ENCODE results near the gene SERPINI2. TPM values are rescaled to one million over a fixed set of nuclear protein-coding genes. Genes with fewer than 3 reads are reported as not detected.

SERPINI2 gene
- total RNA-seq, 1 experiment from 2014 or later: 0.22 TPM

DNA sequence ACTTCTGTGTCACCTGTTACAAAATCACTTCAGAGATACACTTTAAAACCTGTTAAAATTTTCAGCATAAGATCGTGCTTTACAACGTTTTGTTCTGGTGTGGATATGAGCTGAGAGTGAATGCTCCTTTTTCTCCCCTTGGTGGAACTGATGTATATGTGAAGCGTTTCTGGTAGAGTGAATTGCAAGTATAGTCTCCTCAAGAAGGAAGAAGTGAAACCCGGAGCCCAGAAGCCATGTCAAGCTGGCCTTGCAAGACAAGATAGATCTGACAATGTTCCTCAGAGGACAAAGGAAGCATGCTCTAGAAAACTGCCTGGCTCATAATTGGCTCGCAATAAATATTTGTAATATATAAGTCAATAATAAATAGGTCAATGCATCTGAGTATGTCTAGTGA is 23.6 kb downstream of the SERPINI2 start:
- Histone ChIP-seq H3K23me2 (ENCODE audit: insufficient read length, low read depth, low read length, poor library complexity, severe bottlenecking) (no peaks in the 10 kb centered on the region), H3K9me3 (ENCODE audit: control insufficient read depth, low read depth, low read length) (no peaks in the 10 kb centered on the region), H4K20me1 (ENCODE audit: control insufficient read depth, insufficient read depth, insufficient read length) (no peaks in the 10 kb centered on the region), H3K4me2 (ENCODE audit: insufficient read depth, insufficient read length, low read length) (no peak overlapping the region), H2BK20ac (ENCODE audit: low read depth, low read length, poor library complexity, severe bottlenecking) (no peak overlapping the region), H2BK120ac (ENCODE audit: low read depth, low read length, poor library complexity, severe bottlenecking) (no peak overlapping the region), H3K23ac (ENCODE audit: insufficient read length, low read depth, low read length) (no peak overlapping the region), H4K91ac (ENCODE audit: insufficient read length, low read depth, low read length) (no peak overlapping the region), H2AK5ac (ENCODE audit: insufficient read length, low read length) (no peak overlapping the region), H4K8ac (replicated peaks; ENCODE audit: insufficient read length, low read depth, low read length) (no peak overlapping the region), H2BK12ac (ENCODE audit: insufficient read length, low read depth, low read length) (no peak overlapping the region), H3K4me1 (ENCODE audit: insufficient read depth, low read length) (peaks cover 3% of the 10 kb centered on the region; the same call in 1 of the 2 replicates), H2BK5ac (ENCODE audit: insufficient read length, low read length) (no peak overlapping the region), H3T11ph (ENCODE audit: low read length) (no peak overlapping the region), H3K18ac (ENCODE audit: insufficient read length, low read depth, low read length) (no peak overlapping the region), H3K14ac (ENCODE audit: insufficient read depth, low read length) (no peak overlapping the region), H3K9ac (ENCODE audit: extremely low read depth, insufficient read length, low read length) (no peak overlapping the region), H4K5ac (ENCODE audit: insufficient read length, low read depth, low read length) (no peak overlapping the region), H2AFZ (ENCODE audit: low read length) (no peak overlapping the region), H3K56ac (ENCODE audit: insufficient read length, low read depth, low read length) (no peak overlapping the region), H3K79me1 (ENCODE audit: insufficient read depth, low read depth, low read length, poor library complexity, severe bottlenecking) (no peaks in the 10 kb centered on the region), H3K27ac (ENCODE audit: insufficient read length, low read depth, low read length) (no peak overlapping the region), H3K27me3 (ENCODE audit: insufficient read depth, low read length) (no peaks in the 10 kb centered on the region), H3K79me2 (ENCODE audit: insufficient read depth, low read length) (no peaks in the 10 kb centered on the region), H3K4ac (ENCODE audit: low read depth, low read length) (no peak overlapping the region), H2BK15ac (ENCODE audit: low read depth, low read length) (no peak overlapping the region)
- H3K27ac Mint-ChIP-seq: no peak overlapping the region
- H3K9me3 Mint-ChIP-seq: no peaks in the 10 kb centered on the region
- no peak for DNase-seq
- H3K4me1 Mint-ChIP-seq: peaks cover 41 to 43% of the 10 kb centered on the region in 2 experiments
- H3K4me3 Mint-ChIP-seq: no peak overlapping the region
- no peaks in the 10 kb centered on the region for H3K27me3 Mint-ChIP-seq (ENCODE audit: low read depth)
- H3K36me3 Mint-ChIP-seq (ENCODE audit: insufficient read depth in 1 of 3, low read depth in 3 of 3): no peaks in the 10 kb centered on the region; a peak in 1 of 7 replicates
- TF ChIP-seq, protein P1, sequence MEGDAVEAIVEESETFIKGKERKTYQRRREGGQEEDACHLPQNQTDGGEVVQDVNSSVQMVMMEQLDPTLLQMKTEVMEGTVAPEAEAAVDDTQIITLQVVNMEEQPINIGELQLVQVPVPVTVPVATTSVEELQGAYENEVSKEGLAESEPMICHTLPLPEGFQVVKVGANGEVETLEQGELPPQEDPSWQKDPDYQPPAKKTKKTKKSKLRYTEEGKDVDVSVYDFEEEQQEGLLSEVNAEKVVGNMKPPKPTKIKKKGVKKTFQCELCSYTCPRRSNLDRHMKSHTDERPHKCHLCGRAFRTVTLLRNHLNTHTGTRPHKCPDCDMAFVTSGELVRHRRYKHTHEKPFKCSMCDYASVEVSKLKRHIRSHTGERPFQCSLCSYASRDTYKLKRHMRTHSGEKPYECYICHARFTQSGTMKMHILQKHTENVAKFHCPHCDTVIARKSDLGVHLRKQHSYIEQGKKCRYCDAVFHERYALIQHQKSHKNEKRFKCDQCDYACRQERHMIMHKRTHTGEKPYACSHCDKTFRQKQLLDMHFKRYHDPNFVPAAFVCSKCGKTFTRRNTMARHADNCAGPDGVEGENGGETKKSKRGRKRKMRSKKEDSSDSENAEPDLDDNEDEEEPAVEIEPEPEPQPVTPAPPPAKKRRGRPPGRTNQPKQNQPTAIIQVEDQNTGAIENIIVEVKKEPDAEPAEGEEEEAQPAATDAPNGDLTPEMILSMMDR (conservative IDR thresholded peaks at IDR 0.05): no peak
- no CpG with 5 or more reads among the region's 5 CpGs for WGBS (ENCODE audit: extremely low coverage, insufficient read length, low lambda C conversion rate)
